GM21447 (cell line): Measurements from ENCODE around the gene CARNS1.

Source experiments
- ATAC-seq: cut with Tn5 transposase; IDR thresholded peaks from one replicate; pipeline ENCODE4 v1.9.1; 2021; ENCODE audit not compliant: unreplicated experiment

Gene CARNS1

DNA sequence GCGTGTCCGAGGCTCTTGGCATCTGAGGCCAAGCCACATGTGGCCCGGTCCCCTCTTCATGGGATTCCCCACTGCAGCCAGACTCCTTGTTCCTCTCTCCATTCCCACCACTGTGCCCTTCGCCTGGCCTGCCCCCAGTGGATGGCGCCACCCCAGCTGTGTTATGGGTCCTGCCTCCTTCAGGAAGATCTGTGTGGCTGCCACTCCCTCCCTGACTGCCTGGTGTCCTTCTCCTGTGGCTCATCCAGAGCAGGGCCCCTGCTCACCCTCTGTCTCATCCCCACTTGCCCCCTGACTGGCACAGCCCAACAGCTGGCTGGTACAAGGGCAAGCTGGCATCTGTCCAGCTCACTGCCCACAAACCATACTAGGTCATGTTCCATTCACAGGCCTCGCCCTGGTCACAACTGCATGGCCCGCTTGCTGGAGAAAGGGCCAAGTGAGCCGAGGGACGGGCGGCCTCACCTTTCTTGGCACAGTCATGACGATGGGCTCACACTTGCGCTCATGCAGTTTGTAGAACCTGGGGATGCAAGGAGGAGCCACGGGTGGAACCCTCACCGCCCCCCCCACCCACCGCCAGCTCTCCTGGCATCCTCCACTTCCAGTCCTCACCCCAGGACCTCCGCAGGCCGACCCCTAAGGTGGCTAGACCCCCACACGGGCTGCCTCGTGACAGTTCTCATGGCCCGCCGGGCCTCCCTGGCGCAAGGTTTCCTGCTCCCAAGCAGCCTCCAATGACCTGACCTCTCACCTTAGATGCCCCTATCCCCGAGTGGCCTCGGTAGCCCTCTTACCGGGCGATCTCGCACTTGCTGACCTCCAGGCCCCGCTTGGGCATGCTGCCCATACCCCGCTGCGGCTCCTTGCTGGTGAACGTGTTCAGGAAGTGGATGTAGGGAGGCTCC, 24.1 kb downstream of the CARNS1 start:
- no peak for ATAC-seq

DNA sequence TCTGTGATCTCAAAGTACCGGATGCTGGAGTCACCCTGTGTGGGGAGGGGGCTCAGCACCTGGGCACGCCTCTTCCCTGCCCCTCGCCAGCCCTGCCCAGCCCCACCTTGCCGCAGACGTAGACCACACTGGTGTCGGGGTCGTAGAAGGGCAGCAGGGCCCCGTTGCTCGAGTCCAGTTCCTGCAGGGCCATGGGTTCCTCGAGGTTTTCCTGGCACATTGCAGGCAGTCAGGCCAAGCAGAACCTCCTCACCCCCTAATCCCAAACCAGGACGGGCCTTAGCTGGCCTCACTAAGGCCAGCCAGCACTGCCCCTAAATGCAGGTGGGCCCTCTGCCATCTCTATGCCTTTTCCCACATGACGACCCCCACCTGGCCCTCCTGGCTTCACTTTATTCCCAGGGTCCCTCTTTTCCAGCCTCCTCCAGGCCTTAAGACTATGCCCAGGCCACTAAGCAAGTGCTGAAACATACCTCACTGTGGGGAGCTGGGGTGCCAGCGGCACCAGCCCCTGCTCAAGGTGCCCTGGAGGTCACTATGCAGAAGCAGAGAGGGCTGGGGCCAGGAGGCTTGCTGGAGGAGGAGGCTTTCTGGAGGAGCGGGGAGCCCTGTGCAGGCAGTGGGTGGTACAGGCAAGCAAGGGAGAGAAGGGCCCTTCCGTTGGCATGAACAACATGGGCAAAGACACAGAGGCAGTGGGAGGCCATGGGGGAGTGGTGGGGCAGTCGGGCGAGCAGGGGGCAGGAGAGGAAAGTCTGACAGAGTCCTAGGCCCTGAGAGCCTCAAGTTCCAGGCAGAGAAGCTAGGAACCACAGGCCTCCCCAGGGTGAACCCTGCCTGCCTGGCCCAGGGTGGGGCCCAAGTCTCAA, 25.0 kb downstream of the CARNS1 start:
- no peak for ATAC-seq

DNA sequence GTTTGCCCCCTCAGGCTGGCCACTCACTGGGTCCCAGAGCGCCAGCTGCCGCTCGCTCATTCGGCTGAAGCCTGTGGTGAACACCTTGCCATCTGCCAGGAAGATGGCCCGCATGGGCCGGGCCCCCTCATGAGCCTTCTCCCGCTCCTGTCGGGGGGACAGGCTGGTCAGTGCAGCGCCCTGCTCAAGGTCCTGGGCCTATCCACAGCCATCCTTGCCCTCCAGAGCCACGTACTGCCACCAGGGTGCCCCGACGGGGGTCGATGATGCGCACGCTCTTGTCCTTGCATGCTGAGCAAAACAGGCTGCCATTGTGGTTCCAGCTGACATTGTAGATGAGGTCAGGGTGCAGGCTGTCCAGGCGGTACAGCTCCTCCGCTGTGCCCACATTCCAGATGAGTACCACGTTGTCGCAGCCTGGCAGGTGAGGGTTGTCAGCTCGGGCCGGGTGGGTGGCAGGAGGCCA, 25.7 kb downstream of the CARNS1 start:
- ATAC-seq = no peak

DNA sequence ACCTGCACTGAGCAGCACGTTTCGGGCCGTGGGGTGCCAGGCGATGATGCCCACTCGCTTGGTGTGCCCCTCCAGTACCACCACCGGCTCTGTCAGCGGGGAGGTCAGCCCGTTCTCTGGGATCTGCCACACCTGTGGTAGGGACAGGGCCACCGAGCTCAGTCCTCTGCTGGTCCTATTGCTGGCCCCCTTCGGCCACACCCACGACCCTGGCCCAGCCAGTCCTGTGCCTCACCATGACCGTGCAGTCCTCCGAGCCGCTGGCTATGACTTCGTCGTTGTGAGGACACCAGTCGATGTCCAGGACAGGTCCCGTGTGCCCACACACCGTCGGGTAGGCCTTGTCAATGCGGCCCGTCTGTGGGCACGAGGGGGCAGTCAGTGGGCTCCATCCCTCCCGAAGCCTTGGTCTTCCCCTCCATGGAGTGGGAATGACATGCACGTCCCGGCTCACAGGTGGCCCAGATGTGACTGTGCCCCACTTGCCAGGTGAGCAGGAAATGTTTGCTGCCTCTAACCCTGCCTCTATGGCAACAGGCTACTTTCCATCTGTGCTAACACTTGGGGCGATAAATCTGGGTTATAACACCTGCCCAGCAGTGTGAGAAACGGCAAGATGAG, 26.4 kb downstream of the CARNS1 start:
- no peak for ATAC-seq

DNA sequence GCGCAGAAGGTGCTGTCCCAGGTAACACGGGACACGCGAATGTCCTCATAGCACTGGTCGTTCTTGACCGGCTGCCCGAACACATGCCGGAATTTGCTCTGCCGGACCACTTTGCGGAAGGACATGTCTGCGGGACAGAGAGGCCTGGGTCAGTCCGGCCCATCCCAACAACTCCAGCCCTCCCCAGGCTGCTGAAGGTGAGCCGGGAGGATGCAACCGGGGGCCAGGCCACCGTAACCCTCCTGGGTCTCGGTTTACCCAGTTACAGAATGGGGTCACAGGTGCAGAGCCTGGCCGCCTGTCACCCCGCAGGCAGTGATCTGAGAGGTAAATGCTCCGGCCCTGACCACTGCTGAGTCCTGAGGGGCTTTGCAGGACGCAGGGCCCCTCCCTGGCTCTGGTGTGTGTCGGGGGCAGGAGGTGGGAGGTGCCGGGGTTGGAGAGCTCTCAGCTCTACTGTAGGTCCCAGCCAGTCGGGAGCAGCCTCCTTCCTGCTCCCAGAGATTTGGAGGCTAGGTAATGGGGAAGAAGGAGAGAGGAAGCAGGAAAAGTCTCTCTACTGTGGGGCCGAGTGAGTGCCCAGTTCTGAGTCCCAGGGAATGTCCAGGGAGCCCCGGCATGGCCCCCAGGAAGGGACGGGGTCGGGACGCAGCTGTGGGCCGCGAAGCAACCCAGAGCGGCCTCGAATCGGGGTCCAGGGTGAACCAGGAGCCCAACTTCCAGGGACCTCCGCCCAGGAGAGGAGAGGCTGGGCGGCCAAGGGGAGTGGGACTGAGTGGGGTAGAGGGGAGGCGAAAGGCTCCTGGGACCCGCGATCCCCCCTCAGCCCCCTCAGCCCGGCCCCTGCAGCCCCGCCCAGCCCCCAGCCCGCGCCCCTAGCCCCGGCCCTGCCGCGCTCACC, 27.3 kb downstream of the CARNS1 start:
- ATAC-seq = no peak

DNA sequence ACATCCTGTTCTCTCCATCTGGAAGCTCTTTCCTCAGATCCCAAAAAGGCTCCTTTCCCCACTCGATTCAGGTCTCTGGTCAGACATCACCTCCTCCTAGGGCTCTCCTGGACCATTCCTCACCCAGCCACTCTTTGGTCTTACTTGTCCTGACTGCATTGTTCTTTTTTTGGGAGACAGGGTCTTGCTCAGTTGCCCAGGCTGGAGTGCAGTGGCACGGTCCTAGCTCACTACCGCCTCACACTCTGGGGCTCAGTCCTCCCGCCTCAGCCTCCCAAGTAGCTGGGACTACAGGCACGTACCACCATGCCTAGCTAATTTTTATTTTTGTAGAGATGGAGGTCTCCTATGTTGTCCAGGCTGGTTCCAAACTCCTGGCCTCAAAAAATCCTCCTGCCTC, 30.0 kb downstream of the CARNS1 start:
- no peak for ATAC-seq

DNA sequence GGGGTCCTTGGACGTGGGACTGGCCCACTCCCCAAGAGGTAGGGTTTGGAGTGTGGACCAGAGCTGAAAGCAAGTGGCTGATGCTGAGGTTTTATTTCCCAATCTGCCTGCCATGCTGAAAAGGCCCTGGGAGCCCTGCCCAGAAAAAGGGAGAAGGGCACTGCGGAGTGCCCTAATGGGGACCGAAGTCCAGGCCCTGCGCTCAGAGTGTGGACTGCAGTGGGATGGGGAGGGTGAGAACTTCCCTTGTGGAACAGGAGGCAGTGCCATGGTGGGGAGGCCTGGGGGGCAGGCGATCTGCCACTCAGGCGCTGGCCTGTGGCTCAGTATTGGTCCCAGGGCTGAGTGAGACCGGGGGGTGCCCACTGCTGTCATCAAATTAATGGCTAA, 32.7 kb downstream of the CARNS1 start:
- ATAC-seq = no peak

DNA sequence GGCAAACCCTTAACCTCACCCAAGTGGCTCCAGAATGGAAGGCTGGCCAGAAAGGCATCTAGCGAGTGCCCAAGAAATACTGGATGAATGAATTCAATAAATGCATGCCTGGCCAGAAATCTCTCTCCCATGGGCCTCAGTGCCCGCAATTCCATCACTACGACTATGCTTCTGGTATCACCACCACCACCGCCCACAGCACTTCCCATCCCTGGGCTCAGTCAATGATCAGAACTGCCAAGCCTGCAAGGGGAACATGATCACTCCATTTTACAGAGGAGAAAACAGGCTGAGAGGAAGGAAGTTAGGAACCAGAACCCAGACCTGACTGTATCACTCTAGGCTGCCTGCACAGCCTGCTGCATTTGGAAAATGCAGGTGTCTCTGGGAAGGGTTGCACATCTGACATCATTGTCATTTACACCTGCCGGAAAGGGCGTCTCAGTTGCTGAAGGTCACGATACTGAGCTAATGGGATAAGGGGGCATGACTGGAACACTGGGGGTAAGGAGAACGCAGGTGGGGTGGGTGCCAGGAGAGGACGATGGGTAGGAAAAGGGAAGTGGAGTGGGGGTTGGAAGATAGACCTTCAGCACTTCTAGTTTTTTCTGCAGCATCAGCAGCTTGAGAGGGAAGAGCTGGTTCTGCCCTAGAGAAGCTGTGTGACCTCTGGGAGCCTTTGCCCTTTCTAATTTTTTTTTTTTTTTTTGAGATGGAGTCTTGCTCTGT, 33.8 kb downstream of the CARNS1 start:
- ATAC-seq = no peak

DNA sequence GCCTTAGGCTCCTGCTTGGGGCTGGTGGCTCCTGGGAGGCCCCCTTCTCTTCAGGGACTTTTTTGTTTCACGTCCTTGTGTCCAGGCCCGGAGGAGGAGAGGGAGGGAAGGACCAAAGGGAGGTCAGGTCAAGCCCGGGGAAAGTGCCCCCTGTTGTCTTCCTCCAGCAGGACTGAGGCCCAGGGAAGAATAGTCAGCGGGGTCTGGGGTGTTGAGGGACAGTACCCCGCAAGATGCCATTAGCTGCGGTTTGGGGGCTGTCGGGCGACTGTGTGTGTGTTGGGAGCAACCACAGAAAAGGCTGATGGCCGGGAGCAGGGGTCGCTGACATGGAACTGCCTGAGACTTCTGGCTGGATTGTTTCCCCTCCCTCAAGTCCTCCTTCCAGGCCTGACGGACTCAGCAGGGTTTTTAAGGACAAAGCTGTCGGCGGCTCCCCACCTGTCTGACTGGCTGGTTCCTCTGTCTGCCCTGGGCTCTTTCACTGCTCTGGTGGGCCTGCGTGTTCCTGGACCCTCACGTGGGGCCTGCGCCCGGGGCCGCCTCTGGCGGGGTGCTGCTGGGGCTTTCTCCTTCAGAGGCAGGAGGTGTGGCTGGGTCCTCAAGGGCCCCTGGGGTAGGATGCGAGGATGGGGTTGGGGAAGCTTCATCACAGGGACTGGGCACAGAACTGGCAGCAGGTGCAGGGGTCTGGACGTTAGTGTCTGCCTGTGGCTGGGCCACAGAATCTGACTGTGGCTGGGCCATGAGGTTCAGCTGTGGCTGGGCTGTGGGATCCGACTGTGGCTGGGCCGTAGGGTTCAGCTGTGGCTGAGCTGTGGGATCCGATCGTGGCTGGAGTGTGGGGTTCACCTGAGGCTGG, 35.5 kb downstream of the CARNS1 start:
- no peak for ATAC-seq

DNA sequence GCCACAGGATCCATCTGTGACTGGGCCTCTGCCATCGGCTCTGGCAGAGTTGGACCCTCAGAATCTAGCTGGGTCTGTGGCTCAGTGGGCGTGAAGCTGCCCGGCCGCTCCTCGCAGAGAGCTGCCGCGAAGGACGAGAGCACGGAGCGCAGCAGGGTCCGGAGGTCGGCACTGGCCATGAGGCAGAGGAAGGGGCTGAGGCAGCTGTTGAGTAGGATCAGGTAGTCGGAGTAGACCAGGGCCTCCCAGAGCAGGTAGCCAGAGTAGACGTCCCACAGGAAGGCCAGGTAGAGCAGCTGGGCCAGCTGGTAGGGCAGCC, 36.1 kb downstream of the CARNS1 start:
- ATAC-seq = no peak

DNA sequence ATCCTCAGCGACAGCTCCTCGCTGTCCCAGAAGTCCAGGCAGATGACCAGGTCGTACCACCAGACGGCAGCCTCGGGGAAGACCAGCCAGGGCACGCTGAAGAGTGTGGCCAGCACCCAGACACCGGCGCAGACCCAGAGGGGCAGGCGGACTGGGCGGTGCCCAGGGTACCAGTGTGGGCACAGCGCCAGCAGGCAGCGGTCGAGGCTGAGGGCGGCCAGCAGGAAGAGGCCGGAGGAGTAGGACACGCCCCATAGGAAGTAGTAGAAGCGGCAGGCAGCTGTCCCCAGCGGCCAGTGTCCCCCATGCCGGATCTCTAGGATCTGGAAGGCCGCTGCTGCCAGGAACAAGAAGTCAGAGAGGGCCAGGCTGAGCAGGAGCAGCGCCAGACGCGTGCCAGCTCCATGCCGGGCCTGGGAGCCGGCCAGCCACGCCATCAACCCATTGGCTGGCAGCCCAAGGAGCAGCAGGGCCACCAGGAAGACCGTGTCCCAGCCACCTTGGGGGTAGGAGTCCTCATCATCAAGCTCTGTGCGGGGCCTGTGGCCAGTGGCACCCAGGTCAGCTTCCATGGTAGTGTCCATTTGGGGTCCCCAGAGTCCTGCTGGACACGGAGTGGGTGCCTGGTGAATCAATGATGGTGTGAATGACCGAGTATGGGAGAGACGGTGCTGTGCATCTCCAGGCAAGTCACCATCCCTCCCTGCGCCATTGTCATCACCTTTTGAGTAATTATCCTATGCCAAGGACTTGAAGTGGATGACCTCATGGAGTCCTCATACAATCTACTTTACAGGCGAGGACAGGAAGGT, 36.9 kb downstream of the CARNS1 start, which contains the start of gene GPR152:
GPR152 (minus strand) TSS at position 589 of the 812 bp plus-strand sequence; CDS start at position 584, 5 bp downstream.
- ATAC-seq = no peak

DNA sequence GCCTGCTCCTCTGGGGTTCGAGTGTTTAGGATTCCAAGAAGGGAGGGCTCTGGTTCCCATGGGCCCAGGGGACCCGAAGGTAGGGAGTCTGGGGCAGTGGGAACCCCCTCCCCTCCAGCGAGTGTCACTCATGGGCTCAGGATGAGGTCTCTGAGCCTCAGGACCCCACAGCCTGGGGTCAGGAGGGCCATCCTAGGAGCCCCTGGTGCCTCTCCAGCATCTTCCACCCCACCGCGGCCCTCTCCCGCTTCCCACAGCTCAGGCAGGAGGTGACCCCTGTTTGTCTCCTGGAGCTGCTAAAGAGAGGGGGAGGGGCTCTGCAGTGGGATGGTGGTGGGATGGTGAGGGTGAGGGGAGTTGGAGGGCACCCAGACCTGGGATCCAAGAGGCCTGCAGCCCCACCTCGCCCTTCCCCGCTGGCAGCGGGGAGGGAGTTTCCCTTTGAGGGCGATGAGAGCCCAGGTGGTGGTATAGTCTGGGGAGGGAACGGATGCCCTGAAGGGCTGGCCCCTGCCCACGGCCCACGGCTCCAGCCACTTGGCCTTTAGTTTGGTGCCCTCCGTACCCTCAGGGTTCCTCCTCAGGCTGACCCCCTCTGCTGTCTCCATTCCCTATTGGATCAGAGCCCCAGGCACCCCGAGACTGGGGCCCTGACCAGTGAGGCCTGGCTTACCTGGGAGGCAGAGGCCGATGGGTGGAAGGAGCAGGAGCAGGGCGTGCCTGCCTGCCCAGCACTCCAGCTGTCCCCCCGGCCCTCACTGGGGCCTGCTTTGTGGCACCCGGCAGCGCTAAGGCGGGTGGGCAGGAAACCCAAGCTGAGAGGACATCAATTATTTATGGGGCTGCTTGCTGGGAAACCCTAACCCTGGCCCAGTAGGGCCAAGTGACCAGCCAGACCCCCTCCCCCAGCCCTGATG, 38.6 kb downstream of the CARNS1 start:
- ATAC-seq = no peak

DNA sequence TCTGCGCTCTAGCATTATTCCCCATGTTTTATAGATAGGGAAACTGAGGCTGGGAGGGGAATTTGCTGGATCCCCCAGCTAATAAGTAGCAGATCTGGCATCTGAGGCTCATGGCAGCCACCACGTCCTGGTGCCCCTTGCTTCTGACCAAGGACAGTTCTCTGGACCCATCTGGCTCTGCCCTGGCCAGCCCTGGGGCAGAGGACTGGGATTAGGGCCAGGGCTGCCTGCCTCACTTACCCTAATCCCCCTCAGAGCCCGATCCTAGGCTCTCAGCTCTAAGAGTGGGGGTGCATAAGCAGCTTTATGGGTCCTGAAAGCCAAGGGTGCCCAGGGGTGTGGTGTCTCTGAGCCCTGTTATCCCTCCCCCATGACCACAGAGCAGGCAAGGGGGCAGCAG, 39.6 kb downstream of the CARNS1 start, which contains the start of gene CABP4:
CABP4 (plus strand) TSS at position 301 of the 400 bp plus-strand sequence; CDS start at position 371, 70 bp downstream.
- no peak for ATAC-seq

DNA sequence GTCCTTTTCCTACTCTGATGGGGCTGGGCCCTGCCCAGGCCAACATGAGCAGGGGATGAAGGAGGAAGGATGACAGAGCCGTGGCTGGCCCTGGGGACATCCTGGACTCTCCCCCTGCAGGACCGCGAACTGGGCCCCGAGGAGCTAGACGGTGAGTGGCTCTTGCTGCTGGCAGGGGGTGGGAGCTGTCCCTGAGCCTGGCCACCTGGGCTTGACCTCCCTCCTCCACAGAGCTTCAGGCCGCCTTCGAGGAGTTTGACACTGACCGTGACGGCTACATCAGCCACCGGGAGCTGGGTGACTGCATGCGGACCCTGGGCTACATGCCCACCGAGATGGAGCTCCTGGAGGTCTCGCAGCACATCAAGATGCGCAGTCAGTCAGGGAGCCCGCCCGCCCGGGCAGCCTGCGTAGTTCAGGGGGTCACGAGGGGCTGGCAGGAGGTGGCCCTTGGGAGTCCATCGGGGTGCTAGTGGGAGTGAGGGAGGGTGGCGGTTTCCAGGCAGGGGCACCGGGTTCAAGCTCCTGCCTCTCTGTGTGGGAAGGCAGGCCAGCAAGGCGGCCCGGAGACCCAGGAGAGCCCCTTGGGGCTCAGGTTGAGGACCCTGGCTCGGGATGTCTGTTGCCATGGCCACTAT, 40.7 kb downstream of the CARNS1 start:
- ATAC-seq = no peak

DNA sequence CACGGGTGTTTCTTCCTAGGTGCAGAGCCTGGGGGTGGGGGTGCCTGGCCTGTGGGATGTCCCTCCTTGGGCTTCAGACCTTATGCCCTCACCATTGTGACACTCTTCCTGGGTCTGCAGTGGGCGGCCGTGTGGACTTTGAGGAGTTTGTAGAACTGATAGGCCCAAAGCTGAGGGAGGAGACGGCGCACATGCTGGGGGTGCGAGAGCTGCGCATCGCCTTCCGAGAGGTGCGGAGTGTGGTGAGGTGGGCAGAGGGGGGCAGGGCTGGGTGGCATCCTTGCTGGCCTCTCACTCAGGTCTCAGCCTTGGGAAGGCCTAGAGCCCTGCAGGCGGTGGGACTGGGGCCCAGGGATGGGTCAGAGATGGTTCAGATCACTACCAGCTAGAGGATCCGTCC, 42.0 kb downstream of the CARNS1 start:
- no peak for ATAC-seq

DNA sequence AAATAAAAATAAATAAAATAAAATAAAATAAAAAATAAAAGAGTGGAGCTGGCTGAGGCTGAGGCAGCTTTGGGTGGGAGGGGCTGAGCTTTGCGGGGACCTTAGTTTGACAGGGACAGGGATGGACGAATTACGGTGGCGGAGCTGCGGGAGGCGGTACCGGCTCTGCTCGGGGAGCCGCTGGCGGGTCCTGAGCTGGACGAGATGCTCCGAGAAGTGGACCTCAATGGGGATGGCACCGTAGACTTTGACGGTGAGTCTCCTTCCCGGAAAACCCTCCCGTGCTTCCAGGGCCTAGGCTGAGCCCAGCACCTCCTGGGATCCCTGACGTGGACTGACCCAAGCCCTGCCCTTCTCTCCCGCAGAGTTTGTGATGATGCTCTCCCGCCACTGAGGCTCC, 42.8 kb downstream of the CARNS1 start:
- ATAC-seq = no peak
